SH-SY5Y (cell line): ENCODE data around the gene NOTUM.

ENCODE experiments used
- GATA2 ChIP-seq: IDR thresholded peaks from 2 replicates; pipeline ENCODE4 v1.6.1; 2011; ENCODE audit warnings: mild to moderate bottlenecking, low read depth, low read length
- GATA3 ChIP-seq: IDR thresholded peaks from 2 replicates; pipeline ENCODE4 v1.6.1; 2011; ENCODE audit warnings: low read depth, mild to moderate bottlenecking, low read length, moderate library complexity

- TF ChIP-seq GATA2 (no peak), GATA3 (no peak)
These were observed 823 bp upstream of the NOTUM start for GRCh38 chr17:81961521-81962498.
